CD4-positive, alpha-beta T cell treated with Interleukin-10 for 1 hour (primary cell): ENCODE data around the gene SERGEF.

Experiments used
- DNase-seq: peaks from one replicate; pipeline ENCODE4 v3.0.0-alpha.2; 2020

SERGEF gene

GRCh38 chr11:18012906-18013781, at the start of gene SERGEF:
Gene SERGEF, minus strand, starts transcription at chr11:18013047. Its CDS starts 37 bp downstream, at chr11:18013010.
- peak; percentile 95 for DNase-seq

- DNase-seq: no peak
Measured at GRCh38 chr11:18061351-18061750, 48.5 kb upstream of the SERGEF start.

GRCh38 chr11:18056561-18057181, 43.8 kb upstream of the SERGEF start:
- DNase-seq: no peak

GRCh38 chr11:18054511-18055103, 41.8 kb upstream of the SERGEF start:
- no peak for DNase-seq

GRCh38 chr11:18050848-18051247, 38.0 kb upstream of the SERGEF start:
- no peak for DNase-seq

GRCh38 chr11:18046116-18046777, 33.4 kb upstream of the SERGEF start, which contains the start of gene TPH1:
Gene TPH1, minus strand, starts transcription at chr11:18046269. Its CDS starts 5,507 bp downstream, at chr11:18040762.
- no peak for DNase-seq

GRCh38 chr11:18036456-18036855, 23.6 kb upstream of the SERGEF start:
- no peak for DNase-seq

- no peak for DNase-seq
Measured at GRCh38 chr11:18027475-18027874, 14.6 kb upstream of the SERGEF start.

- no peak for DNase-seq
Measured at GRCh38 chr11:18022419-18022818, 9.6 kb upstream of the SERGEF start.

GRCh38 chr11:18019650-18020049, 6.8 kb upstream of the SERGEF start:
- no peak for DNase-seq

GRCh38 chr11:18016789-18017188, 3.9 kb upstream of the SERGEF start:
- DNase-seq: no peak

- DNase-seq: no peak
Measured at GRCh38 chr11:18014876-18015275, 2.0 kb upstream of the SERGEF start.

GRCh38 chr11:18013790-18014507, 1.1 kb upstream of the SERGEF start:
- DNase-seq: no peak

- peak; percentile 24 for DNase-seq
Measured at GRCh38 chr11:18012122-18012905, 533 bp downstream of the SERGEF start.

GRCh38 chr11:18011633-18012032, 1.2 kb downstream of the SERGEF start:
- DNase-seq: no peak

GRCh38 chr11:18010977-18011586, 1.8 kb downstream of the SERGEF start:
- peak; percentile 24 for DNase-seq

GRCh38 chr11:18010121-18010670, 2.7 kb downstream of the SERGEF start:
- DNase-seq: peak; percentile 29

- no peak for DNase-seq
Measured at GRCh38 chr11:18005376-18006129, 7.3 kb downstream of the SERGEF start.

GRCh38 chr11:18001191-18001590, 11.7 kb downstream of the SERGEF start:
- DNase-seq: no peak

GRCh38 chr11:18000760-18001159, 12.1 kb downstream of the SERGEF start:
- DNase-seq: no peak
